Neural progenitor cell (in vitro differentiated cells): ENCODE data around the gene PKNOX2. TPM values are rescaled to one million over a fixed set of nuclear protein-coding genes. Genes with fewer than 3 reads are reported as not detected.

Experiments
- DNase-seq: peaks from one replicate; pipeline ENCODE4 v3.0.0-alpha.2; 2016; ENCODE audit warnings: low spot score
- H2AFZ ChIP-seq: fragments of 200-600 bp; sonication (generic); replicated peaks from 2 replicates; pipeline ENCODE4 v1.6.1; 2016; ENCODE audit warnings: antibody characterized with exemption
- H3F3A ChIP-seq: fragments of 200-600 bp; sonication (generic); 2 replicates; pipeline ENCODE4 v1.6.1; 2016; ENCODE audit warnings: antibody characterized with exemption, low read depth
- H3K27ac ChIP-seq: fragments of 200-600 bp; sonication (generic); 2 replicates; pipeline ENCODE4 v1.5.1; 2016; ENCODE audit warnings: mild to moderate bottlenecking
- H3K27me3 ChIP-seq: fragments of 200-600 bp; sonication (generic); 2 replicates; pipeline ENCODE4 v1.6.1; 2016; ENCODE audit warnings: mild to moderate bottlenecking, moderate library complexity
- H3K36me3 ChIP-seq: fragments of 200-600 bp; sonication (generic); 2 replicates; pipeline ENCODE4 v1.5.1; 2016
- H3K4me1 ChIP-seq: fragments of 200-600 bp; sonication (generic); 2 replicates; pipeline ENCODE4 v1.6.1; 2016; ENCODE audit warnings: mixed run types
- H3K4me2 ChIP-seq: fragments of 200-600 bp; sonication (generic); 2 replicates; pipeline ENCODE4 v1.6.1; 2016
- H3K4me3 ChIP-seq: fragments of 200-600 bp; sonication (generic); 2 replicates; pipeline ENCODE4 v1.5.1; 2016
- H3K79me2 ChIP-seq: fragments of 200-600 bp; sonication (generic); 2 replicates; pipeline ENCODE4 v1.6.1; 2016; ENCODE audit warnings: low read depth
- H3K9ac ChIP-seq: fragments of 200-600 bp; sonication (generic); 2 replicates; pipeline ENCODE4 v1.6.1; 2016
- H3K9me3 ChIP-seq: fragments of 200-600 bp; sonication (generic); 2 replicates; pipeline ENCODE4 v1.5.1; 2016; ENCODE audit warnings: low read depth
- H4K20me1 ChIP-seq: fragments of 200-600 bp; sonication (generic); 2 replicates; pipeline ENCODE4 v1.6.1; 2016; ENCODE audit warnings: low read depth
- H3K27ac Mint-ChIP-seq: 3 replicates; pipeline ENCODE4 v1.8.0; 2021; ENCODE audit warnings: mixed read lengths
- H3K27me3 Mint-ChIP-seq: 2 replicates; pipeline ENCODE4 v1.8.0; 2022; ENCODE audit warnings: low read depth, mild to moderate bottlenecking, inconsistent platforms, moderate library complexity, mixed read lengths; ENCODE audit not compliant: insufficient read depth
- H3K36me3 Mint-ChIP-seq: 3 replicates; pipeline ENCODE4 v1.8.0; 2021; ENCODE audit warnings: mixed read lengths
- H3K4me1 Mint-ChIP-seq: 3 replicates; pipeline ENCODE4 v1.8.0; 2021; ENCODE audit warnings: mixed read lengths
- H3K4me3 Mint-ChIP-seq: 3 replicates; pipeline ENCODE4 v1.8.0; 2021; ENCODE audit warnings: mild to moderate bottlenecking, moderate library complexity, mixed read lengths
- H3K9me3 Mint-ChIP-seq: 3 replicates; pipeline ENCODE4 v1.8.0; 2020; ENCODE audit warnings: mixed read lengths
- EZH2 ChIP-seq: fragments of 200-600 bp; sonication (generic); IDR thresholded peaks from 2 replicates; pipeline ENCODE4 v1.6.1; 2017; ENCODE audit warnings: antibody characterized with exemption, mild to moderate bottlenecking, moderate library complexity
- EZH2phosphoT487 ChIP-seq: fragments of 200-600 bp; sonication (generic); IDR thresholded peaks from 2 replicates; pipeline ENCODE4 v1.6.1; 2017; ENCODE audit warnings: antibody characterized with exemption
- total RNA-seq: library from RNA; depleted of rRNA; stranded (reverse); fragments of >200 nt; gene quantifications from 2 replicates; pipeline ENCODE4 v1.2.3, GENCODE V29; 2015; ENCODE audit warnings: low replicate concordance
- TF ChIP-seq, protein P1 (sequence below): fragments of 200-600 bp; sonication (generic); IDR thresholded peaks from 2 replicates; pipeline ENCODE4 v1.5.1; 2017; ENCODE audit warnings: antibody characterized with exemption, mild to moderate bottlenecking

The PKNOX2 gene
- total RNA-seq, 1 donor from 2014 or later, result 4.3 TPM

GRCh38 chr11:125138966-125139365 is 25.6 kb upstream of the PKNOX2 start:
- Histone ChIP-seq H3K4me3 (no peak overlapping the region), H3K27ac (no peak overlapping the region)

DNA sequence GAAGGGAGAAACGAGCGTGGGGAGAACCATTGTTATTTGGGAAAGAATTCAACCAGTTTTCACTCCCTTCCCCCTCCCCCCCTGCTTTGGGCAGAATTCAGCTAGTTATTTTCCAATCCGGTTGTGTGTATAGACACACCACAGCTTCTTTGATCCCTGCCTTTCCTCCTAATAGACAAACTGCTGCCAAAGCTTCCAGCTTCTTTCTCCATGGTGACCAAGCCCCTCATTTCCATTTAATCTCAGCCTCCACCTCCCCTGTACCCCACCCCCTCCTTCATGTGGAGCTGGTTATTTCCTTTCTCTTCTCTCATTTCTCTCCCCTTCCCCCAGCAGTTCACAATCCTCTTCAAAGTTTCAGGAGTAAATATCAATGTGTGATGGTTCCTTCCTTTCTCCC is 24.8 kb upstream of the PKNOX2 start:
- Histone ChIP-seq H3K79me2 (no peaks in the 10 kb centered on the region), H3K4me2 (peak overlapping the region; percentile 33), H3K9ac (no peak overlapping the region), H3K27ac (no peak overlapping the region), H3K27me3 (no peaks in the 10 kb centered on the region), H2AFZ (peak overlapping the region; percentile 14), H3K4me1 (peaks cover 51% of the 10 kb centered on the region), H4K20me1 (no peaks in the 10 kb centered on the region), H3K9me3 (no peaks in the 10 kb centered on the region), H3F3A (peaks cover 16% of the 10 kb centered on the region), H3K36me3 (no peaks in the 10 kb centered on the region), H3K4me3 (no peak overlapping the region)
- Mint-ChIP-seq H3K36me3 (no peaks in the 10 kb centered on the region), H3K27ac (peak overlapping the region; percentile 87), H3K27me3 (peaks cover 11% of the 10 kb centered on the region), H3K4me1 (peaks cover 74% of the 10 kb centered on the region), H3K9me3 (no peaks in the 10 kb centered on the region), H3K4me3 (peak overlapping the region; percentile 25)
- DNase-seq, result no peak
- TF ChIP-seq EZH2phosphoT487, result no peak
- TF ChIP-seq, protein P1, sequence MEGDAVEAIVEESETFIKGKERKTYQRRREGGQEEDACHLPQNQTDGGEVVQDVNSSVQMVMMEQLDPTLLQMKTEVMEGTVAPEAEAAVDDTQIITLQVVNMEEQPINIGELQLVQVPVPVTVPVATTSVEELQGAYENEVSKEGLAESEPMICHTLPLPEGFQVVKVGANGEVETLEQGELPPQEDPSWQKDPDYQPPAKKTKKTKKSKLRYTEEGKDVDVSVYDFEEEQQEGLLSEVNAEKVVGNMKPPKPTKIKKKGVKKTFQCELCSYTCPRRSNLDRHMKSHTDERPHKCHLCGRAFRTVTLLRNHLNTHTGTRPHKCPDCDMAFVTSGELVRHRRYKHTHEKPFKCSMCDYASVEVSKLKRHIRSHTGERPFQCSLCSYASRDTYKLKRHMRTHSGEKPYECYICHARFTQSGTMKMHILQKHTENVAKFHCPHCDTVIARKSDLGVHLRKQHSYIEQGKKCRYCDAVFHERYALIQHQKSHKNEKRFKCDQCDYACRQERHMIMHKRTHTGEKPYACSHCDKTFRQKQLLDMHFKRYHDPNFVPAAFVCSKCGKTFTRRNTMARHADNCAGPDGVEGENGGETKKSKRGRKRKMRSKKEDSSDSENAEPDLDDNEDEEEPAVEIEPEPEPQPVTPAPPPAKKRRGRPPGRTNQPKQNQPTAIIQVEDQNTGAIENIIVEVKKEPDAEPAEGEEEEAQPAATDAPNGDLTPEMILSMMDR, result no peak
- TF ChIP-seq EZH2, result no peak

More at GRCh38 chr11:125138966-125139365, 25.6 kb upstream of the PKNOX2 start:
- Histone ChIP-seq H2AFZ (no peak overlapping the region), H3K27me3 (no peaks in the 10 kb centered on the region), H4K20me1 (no peaks in the 10 kb centered on the region), H3K9ac (no peak overlapping the region), H3F3A (peaks cover 16% of the 10 kb centered on the region), H3K4me1 (peaks cover 51% of the 10 kb centered on the region), H3K79me2 (no peaks in the 10 kb centered on the region), H3K4me2 (no peak overlapping the region), H3K9me3 (no peaks in the 10 kb centered on the region), H3K36me3 (no peaks in the 10 kb centered on the region)
- no peak for DNase-seq
- peak overlapping the region; percentile 87 for H3K27ac Mint-ChIP-seq
- H3K4me1 Mint-ChIP-seq, result peaks cover 69% of the 10 kb centered on the region
- H3K27me3 Mint-ChIP-seq, result peaks cover 13% of the 10 kb centered on the region
- H3K4me3 Mint-ChIP-seq, result peak overlapping the region; percentile 65
- H3K36me3 Mint-ChIP-seq, result peaks cover 5% of the 10 kb centered on the region
- no peaks in the 10 kb centered on the region for H3K9me3 Mint-ChIP-seq
- TF ChIP-seq, protein P1, result no peak
- TF ChIP-seq EZH2, result no peak
- TF ChIP-seq EZH2phosphoT487, result no peak

DNA sequence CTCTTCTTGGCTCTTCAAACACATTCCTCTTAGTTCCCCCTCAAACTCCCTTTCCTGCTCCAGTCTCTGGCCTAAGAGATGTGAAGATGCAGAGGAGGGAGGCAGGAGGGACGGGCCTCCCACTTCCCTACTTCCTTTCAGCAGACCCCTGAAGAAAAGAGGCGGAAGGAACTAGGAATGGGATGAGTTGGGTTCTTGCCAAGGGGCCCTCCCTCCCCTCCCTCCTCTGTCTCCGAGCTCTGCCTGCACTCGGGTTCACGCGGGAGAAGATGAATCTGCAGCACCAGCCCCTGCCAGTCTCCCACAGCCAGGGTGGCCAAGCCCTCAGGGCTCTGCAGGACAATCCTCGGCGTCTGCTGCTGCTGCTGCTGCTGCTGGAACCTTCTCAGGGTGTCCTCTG is 24.3 kb upstream of the PKNOX2 start:
- H3K9me3 ChIP-seq, result no peaks in the 10 kb centered on the region
- H3K4me1 Mint-ChIP-seq, result peaks cover 76% of the 10 kb centered on the region
- peak overlapping the region; percentile 33 for H3K4me2 ChIP-seq
- no peak overlapping the region for H3K4me3 ChIP-seq
- peak overlapping the region; percentile 87 for H3K27ac Mint-ChIP-seq
- no peak for DNase-seq
- peaks cover 11% of the 10 kb centered on the region for H3K27me3 Mint-ChIP-seq
- no peak overlapping the region for H3K27ac ChIP-seq
- H3K36me3 Mint-ChIP-seq, result no peaks in the 10 kb centered on the region
- peak overlapping the region; percentile 14 for H2AFZ ChIP-seq
- H3K4me1 ChIP-seq, result peaks cover 51% of the 10 kb centered on the region
- H3K9ac ChIP-seq, result no peak overlapping the region
- H3K4me3 Mint-ChIP-seq, result peak overlapping the region; percentile 25
- H4K20me1 ChIP-seq, result no peaks in the 10 kb centered on the region
- H3F3A ChIP-seq, result peaks cover 16% of the 10 kb centered on the region
- TF ChIP-seq EZH2 (no peak), EZH2phosphoT487 (no peak)
- H3K36me3 ChIP-seq, result no peaks in the 10 kb centered on the region
- no peaks in the 10 kb centered on the region for H3K27me3 ChIP-seq
- no peaks in the 10 kb centered on the region for H3K79me2 ChIP-seq
- H3K9me3 Mint-ChIP-seq, result no peaks in the 10 kb centered on the region

DNA sequence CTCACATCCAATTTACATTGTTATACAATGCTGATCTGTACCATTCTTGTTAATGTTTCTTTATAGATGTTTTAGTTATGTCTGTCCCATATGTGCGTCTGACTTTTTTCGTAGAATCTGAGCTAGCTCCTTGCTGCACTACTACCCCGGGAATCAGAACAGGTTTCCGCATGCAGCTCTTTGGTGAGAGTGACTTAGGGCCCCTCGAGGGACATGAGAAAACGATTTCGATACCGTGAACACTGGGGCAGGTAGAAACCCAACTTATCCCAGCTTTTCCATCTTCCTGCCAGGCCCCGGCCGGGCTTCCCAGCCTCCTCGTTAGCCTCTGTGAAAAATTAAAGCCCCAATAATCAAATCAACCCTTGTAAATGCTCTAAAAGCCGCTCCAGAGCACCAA is 23.4 kb upstream of the PKNOX2 start:
- H3K4me1 ChIP-seq, result peaks cover 50% of the 10 kb centered on the region
- Mint-ChIP-seq H3K4me3 (peak overlapping the region; percentile 68), H3K27me3 (peaks cover 11% of the 10 kb centered on the region), H3K27ac (peak overlapping the region; percentile 87), H3K9me3 (no peaks in the 10 kb centered on the region), H3K4me1 (peaks cover 72% of the 10 kb centered on the region), H3K36me3 (no peaks in the 10 kb centered on the region)
- no peak for TF ChIP-seq EZH2phosphoT487
- no peak for TF ChIP-seq EZH2
- TF ChIP-seq, protein P1, result no peak
- DNase-seq, result peak; percentile 18
- peaks cover 16% of the 10 kb centered on the region for H3F3A ChIP-seq
- no peaks in the 10 kb centered on the region for H3K27me3 ChIP-seq
- H3K9ac ChIP-seq, result no peak overlapping the region
- H2AFZ ChIP-seq, result peak overlapping the region; percentile 45
- H3K4me3 ChIP-seq, result peak overlapping the region; percentile 11
- H3K4me2 ChIP-seq, result peak overlapping the region; percentile 69
- no peak overlapping the region for H3K27ac ChIP-seq
- no peaks in the 10 kb centered on the region for H3K79me2 ChIP-seq
- H3K9me3 ChIP-seq, result no peaks in the 10 kb centered on the region
- H4K20me1 ChIP-seq, result no peaks in the 10 kb centered on the region
- H3K36me3 ChIP-seq, result no peaks in the 10 kb centered on the region
